Measurements from ENCODE around the gene RICTOR.

DNA sequence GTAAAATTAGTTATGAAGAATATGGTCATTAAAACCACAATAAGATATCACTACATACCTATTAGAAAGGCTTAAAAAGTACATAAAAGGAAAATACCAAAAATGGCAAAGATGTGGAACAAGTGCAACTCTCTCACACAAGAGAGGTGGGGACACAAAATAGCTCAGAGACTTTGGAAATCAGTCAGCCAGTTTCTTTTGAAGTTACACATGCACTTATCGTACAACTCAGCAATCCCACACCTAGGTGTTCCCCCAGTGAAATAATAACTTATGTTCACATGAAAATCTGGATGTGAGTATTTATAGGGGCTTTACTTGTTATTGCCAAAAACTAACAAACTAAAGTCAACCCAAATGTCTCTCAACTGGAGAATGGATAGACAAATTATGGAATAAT is 9.8 kb upstream of the RICTOR start:
- no peak for TF ChIP-seq EZH2 (IDR thresholded peaks at IDR 0.05; ENCODE audit: low read length, missing control alignments)
- TF ChIP-seq, protein P1, sequence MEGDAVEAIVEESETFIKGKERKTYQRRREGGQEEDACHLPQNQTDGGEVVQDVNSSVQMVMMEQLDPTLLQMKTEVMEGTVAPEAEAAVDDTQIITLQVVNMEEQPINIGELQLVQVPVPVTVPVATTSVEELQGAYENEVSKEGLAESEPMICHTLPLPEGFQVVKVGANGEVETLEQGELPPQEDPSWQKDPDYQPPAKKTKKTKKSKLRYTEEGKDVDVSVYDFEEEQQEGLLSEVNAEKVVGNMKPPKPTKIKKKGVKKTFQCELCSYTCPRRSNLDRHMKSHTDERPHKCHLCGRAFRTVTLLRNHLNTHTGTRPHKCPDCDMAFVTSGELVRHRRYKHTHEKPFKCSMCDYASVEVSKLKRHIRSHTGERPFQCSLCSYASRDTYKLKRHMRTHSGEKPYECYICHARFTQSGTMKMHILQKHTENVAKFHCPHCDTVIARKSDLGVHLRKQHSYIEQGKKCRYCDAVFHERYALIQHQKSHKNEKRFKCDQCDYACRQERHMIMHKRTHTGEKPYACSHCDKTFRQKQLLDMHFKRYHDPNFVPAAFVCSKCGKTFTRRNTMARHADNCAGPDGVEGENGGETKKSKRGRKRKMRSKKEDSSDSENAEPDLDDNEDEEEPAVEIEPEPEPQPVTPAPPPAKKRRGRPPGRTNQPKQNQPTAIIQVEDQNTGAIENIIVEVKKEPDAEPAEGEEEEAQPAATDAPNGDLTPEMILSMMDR (conservative IDR thresholded peaks at IDR 0.05 in 1 of 2, IDR thresholded peaks at IDR 0.05 in 1 of 2; ENCODE audit: low read depth in 1 of 2, low read length in 2 of 2), result no peak
